CD8-positive, alpha-beta memory T cell (primary cell): ENCODE measurements around the gene SNX15. TPM values are rescaled to one million over a fixed set of nuclear protein-coding genes. Genes with fewer than 3 reads are reported as not detected.
A peak's percentile ranks its signal among the peaks of the same experiment; 100 is the strongest.

Experiments used
- CTCF ChIA-PET: fragments of 350-600 bp; sonication (Branson Sonifier 250); formaldehyde crosslinking; loops from one replicate; lab custom pipeline; 2021; ENCODE audit warnings: antibody characterized with exemption; lab: Charles Lee
- POLR2A ChIA-PET: fragments of 350-600 bp; sonication (Branson Sonifier 250); formaldehyde crosslinking; loops from one replicate; lab custom pipeline; 2021; ENCODE audit warnings: antibody characterized with exemption; lab: Charles Lee
- DNase-seq, 5 donors: peaks; one replicate each; pipeline versions ENCODE4 v3.0.0 to v3.0.0-alpha.2; 2020 to 2022; ENCODE audit warnings: mixed read lengths in 1 of 5
- H3K27ac ChIP-seq: one replicate; pipeline ENCODE4 v1.7.0; 2013; ENCODE audit warnings: low read depth, mild to moderate bottlenecking, low read length, moderate library complexity
- H3K27me3 ChIP-seq: 2 replicates; pipeline ENCODE4 v1.7.0; 2013; ENCODE audit warnings: low read length, mild to moderate bottlenecking; ENCODE audit not compliant: insufficient read depth, poor library complexity, severe bottlenecking
- H3K36me3 ChIP-seq: 2 replicates; pipeline ENCODE4 v1.7.0; 2013; ENCODE audit warnings: mild to moderate bottlenecking, low read length, moderate library complexity; ENCODE audit not compliant: insufficient read depth
- H3K4me1 ChIP-seq: 2 replicates; pipeline ENCODE4 v1.7.0; 2013; ENCODE audit warnings: mild to moderate bottlenecking, low read length, moderate library complexity; ENCODE audit not compliant: insufficient read depth
- H3K4me3 ChIP-seq: 2 replicates; pipeline ENCODE4 v1.7.0; 2013; ENCODE audit warnings: mild to moderate bottlenecking, low read length
- H3K9me3 ChIP-seq: 2 replicates; pipeline ENCODE4 v1.7.0; 2013; ENCODE audit warnings: mild to moderate bottlenecking, low read length
- H3K27ac Mint-ChIP-seq, 8 donors: one replicate each; pipeline ENCODE4 v1.8.0; 2020 to 2021; ENCODE audit warnings: mixed read lengths in 8 of 8, mild to moderate bottlenecking in 6 of 8, inconsistent platforms in 3 of 8, moderate library complexity in 3 of 8
- H3K27me3 Mint-ChIP-seq, 2 donors: one replicate each; pipeline ENCODE4 v1.8.0; 2020 to 2021; ENCODE audit warnings: mixed read lengths in 2 of 2, mild to moderate bottlenecking in 1 of 2, moderate library complexity in 1 of 2
- H3K36me3 Mint-ChIP-seq, 3 donors: one replicate each; pipeline ENCODE4 v1.8.0; 2020 to 2021; ENCODE audit warnings: mixed read lengths in 3 of 3, inconsistent platforms in 1 of 3, mild to moderate bottlenecking in 1 of 3
- H3K4me1 Mint-ChIP-seq, 3 donors: one replicate each; pipeline ENCODE4 v1.8.0; 2020 to 2021; ENCODE audit warnings: mixed read lengths in 3 of 3, inconsistent platforms in 1 of 3, mild to moderate bottlenecking in 1 of 3
- H3K4me3 Mint-ChIP-seq, 7 donors: one replicate each; pipeline ENCODE4 v1.8.0; 2020 to 2021; ENCODE audit warnings: mixed read lengths in 7 of 7, mild to moderate bottlenecking in 6 of 7, moderate library complexity in 4 of 7, inconsistent platforms in 2 of 7
- H3K9me3 Mint-ChIP-seq, 5 donors: one replicate each; pipeline ENCODE4 v1.8.0; 2020 to 2022; ENCODE audit warnings: mixed read lengths in 5 of 5, mild to moderate bottlenecking in 3 of 5, moderate library complexity in 2 of 5, inconsistent platforms in 1 of 5
- polyA plus RNA-seq: library from polyadenylated mRNA; unstranded; fragments of 300-500 nt; fragmentation: Illumina TruSeq; gene quantifications from one replicate; pipeline ENCODE4 v1.2.3, GENCODE V29; 2021
- total RNA-seq, 2 experiments: library from RNA; stranded (reverse); gene quantifications; one replicate each; pipeline ENCODE4 v1.2.3, GENCODE V29; 2021

SNX15 gene
- total and polyA plus RNA-seq, 3 experiments from 2014 or later = 16.4 to 21.6 (median 18.3) TPM

- Mint-ChIP-seq H3K27me3 (peaks cover 0 to 2% of the 10 kb centered on the region in 2 donors), H3K4me3 (no peak overlapping the region), H3K4me1 (peaks cover 23 to 30% (median 28%) of the 10 kb centered on the region in 3 donors), H3K9me3 (no peaks in the 10 kb centered on the region), H3K36me3 (peaks cover 4 to 55% (median 11%) of the 10 kb centered on the region in 3 donors), H3K27ac (peak overlapping the region in 1 of 8 donors; percentile 58)
- H3K27ac ChIP-seq = no peak overlapping the region
- H3K9me3 ChIP-seq = no peaks in the 10 kb centered on the region
- ChIA-PET CTCF (no interaction called here), POLR2A (no interaction called here)
- H3K27me3 ChIP-seq = no peaks in the 10 kb centered on the region
- peaks cover 26% of the 10 kb centered on the region for H3K4me1 ChIP-seq
- no peak overlapping the region for H3K4me3 ChIP-seq
- peaks cover 13% of the 10 kb centered on the region for H3K36me3 ChIP-seq
- no peak for DNase-seq
Observed at GRCh38 chr11:65087827-65088226, 60.6 kb downstream of the SNX15 start.

GRCh38 chr11:65089621-65090020, 62.4 kb downstream of the SNX15 start:
- CTCF ChIA-PET = no interaction called here

More at GRCh38 chr11:65089621-65090020, 62.4 kb downstream of the SNX15 start:
- DNase-seq = no peak
- peak overlapping the region in 2 of 8 donors; percentile 21 to 58 for H3K27ac Mint-ChIP-seq
- no peaks in the 10 kb centered on the region for H3K27me3 Mint-ChIP-seq
- peaks cover 13% of the 10 kb centered on the region for H3K36me3 ChIP-seq
- no peak overlapping the region for H3K4me3 ChIP-seq
- POLR2A ChIA-PET = no interaction called here
- H3K9me3 Mint-ChIP-seq = no peaks in the 10 kb centered on the region
- H3K4me1 Mint-ChIP-seq = peaks cover 12 to 13% (median 13%) of the 10 kb centered on the region in 3 donors
- H3K9me3 ChIP-seq = no peaks in the 10 kb centered on the region
- no peaks in the 10 kb centered on the region for H3K27me3 ChIP-seq
- H3K4me3 Mint-ChIP-seq = peak overlapping the region in 1 of 7 donors; percentile 30
- H3K36me3 Mint-ChIP-seq = peaks cover 4 to 46% (median 10%) of the 10 kb centered on the region in 3 donors
- H3K27ac ChIP-seq = no peak overlapping the region
- peaks cover 18% of the 10 kb centered on the region for H3K4me1 ChIP-seq

Other genes starting within 250 kb of the SNX15 start
- gene SF1, start 248.9 kb upstream of the SNX15 start, total RNA-seq = 100 to 1,000 TPM; 403 to 423 TPM
- 176 TPM for gene SF1, start 248.9 kb upstream of the SNX15 start, polyA plus RNA-seq
- 10 to 100 TPM; 54.8 to 55.3 TPM for gene MAP4K2, start 224.2 kb upstream of the SNX15 start, total RNA-seq
- gene MAP4K2, start 224.2 kb upstream of the SNX15 start, polyA plus RNA-seq = 39.0 TPM
- gene MEN1, start 216.9 kb upstream of the SNX15 start, total RNA-seq = 10 to 100 TPM; 45.8 to 47.7 TPM
- gene MEN1, start 216.9 kb upstream of the SNX15 start, polyA plus RNA-seq = 45.0 TPM
- 1 to 10 TPM in 1 of 2 experiments, under 1 TPM in 1; 0.66 to 2.3 TPM for gene CDC42BPG, start 182.8 kb upstream of the SNX15 start, total RNA-seq
- 0.52 TPM for gene CDC42BPG, start 182.8 kb upstream of the SNX15 start, polyA plus RNA-seq
- 100 to 1,000 TPM; 102 to 110 TPM for gene EHD1, start 148.8 kb upstream of the SNX15 start, total RNA-seq
- gene EHD1, start 148.8 kb upstream of the SNX15 start, polyA plus RNA-seq = 258 TPM
- 10 to 100 TPM; 25.7 to 27.0 TPM for gene ATG2A, start 110.2 kb upstream of the SNX15 start, total RNA-seq
- 7.6 TPM for gene ATG2A, start 110.2 kb upstream of the SNX15 start, polyA plus RNA-seq
- 10 to 100 TPM; 11.2 to 11.7 TPM for gene PPP2R5B, start 102.8 kb upstream of the SNX15 start, total RNA-seq
- gene PPP2R5B, start 102.8 kb upstream of the SNX15 start, polyA plus RNA-seq = 7.8 TPM
- gene GPHA2, start 91.5 kb upstream of the SNX15 start, total RNA-seq = not detected
- gene GPHA2, start 91.5 kb upstream of the SNX15 start, polyA plus RNA-seq = not detected
- gene MAJIN, start 55.3 kb upstream of the SNX15 start, total RNA-seq = not detected
- not detected for gene MAJIN, start 55.3 kb upstream of the SNX15 start, polyA plus RNA-seq
- under 1 TPM in 1 of 2 experiments, not detected in 1; 0.11 TPM for gene BATF2, start 30.5 kb upstream of the SNX15 start, total RNA-seq
- gene BATF2, start 30.5 kb upstream of the SNX15 start, polyA plus RNA-seq = not detected
- 100 to 1,000 TPM; 125 TPM for gene ARL2, start 13.3 kb upstream of the SNX15 start, total RNA-seq
- 99.7 TPM for gene ARL2, start 13.3 kb upstream of the SNX15 start, polyA plus RNA-seq
- 10 to 100 TPM; 24.8 to 27.1 TPM for gene SAC3D1, start 13.8 kb downstream of the SNX15 start, total RNA-seq
- 12.0 TPM for gene SAC3D1, start 13.8 kb downstream of the SNX15 start, polyA plus RNA-seq
- 10 to 100 TPM; 10.8 to 13.3 TPM for gene NAALADL1, start 31.1 kb downstream of the SNX15 start, total RNA-seq
- gene NAALADL1, start 31.1 kb downstream of the SNX15 start, polyA plus RNA-seq = 17.0 TPM
- 10 to 100 TPM; 94.9 to 98.8 TPM for gene CDCA5, start 56.6 kb downstream of the SNX15 start, total RNA-seq
- 0.54 TPM for gene CDCA5, start 56.6 kb downstream of the SNX15 start, polyA plus RNA-seq
- 10 to 100 TPM; 30.8 to 33.5 TPM for gene ZFPL1, start 56.8 kb downstream of the SNX15 start, total RNA-seq
- 24.4 TPM for gene ZFPL1, start 56.8 kb downstream of the SNX15 start, polyA plus RNA-seq
- 100 to 1,000 TPM; 120 to 131 TPM for gene VPS51, start 68.8 kb downstream of the SNX15 start, total RNA-seq
- 99.1 TPM for gene VPS51, start 68.8 kb downstream of the SNX15 start, polyA plus RNA-seq
- 10 to 100 TPM; 17.8 to 17.9 TPM for gene TM7SF2, start 84.4 kb downstream of the SNX15 start, total RNA-seq
- 11.1 TPM for gene TM7SF2, start 84.4 kb downstream of the SNX15 start, polyA plus RNA-seq
- 10 to 100 TPM; 15.2 to 20.1 TPM for gene ZNHIT2, start 90.3 kb downstream of the SNX15 start, total RNA-seq
- gene ZNHIT2, start 90.3 kb downstream of the SNX15 start, polyA plus RNA-seq = 19.8 TPM
- 1,000 to 10,000 TPM; 1,054 to 1,073 TPM for gene FAU, start 94.7 kb downstream of the SNX15 start, total RNA-seq
- gene FAU, start 94.7 kb downstream of the SNX15 start, polyA plus RNA-seq = 904 TPM
- 100 to 1,000 TPM; 117 to 118 TPM for gene MRPL49, start 94.9 kb downstream of the SNX15 start, total RNA-seq
- 81.5 TPM for gene MRPL49, start 94.9 kb downstream of the SNX15 start, polyA plus RNA-seq
- 10 to 100 TPM; 35.1 to 39.7 TPM for gene SYVN1, start 107.1 kb downstream of the SNX15 start, total RNA-seq
- gene SYVN1, start 107.1 kb downstream of the SNX15 start, polyA plus RNA-seq = 19.6 TPM
- not detected for gene SPDYC, start 142.8 kb downstream of the SNX15 start, total RNA-seq
- gene SPDYC, start 142.8 kb downstream of the SNX15 start, polyA plus RNA-seq = not detected
- 10 to 100 TPM; 88.2 to 92.0 TPM for gene CAPN1, start 154.5 kb downstream of the SNX15 start, total RNA-seq
- gene CAPN1, start 154.5 kb downstream of the SNX15 start, polyA plus RNA-seq = 110 TPM
- 10 to 100 TPM; 75.6 to 78.8 TPM for gene POLA2, start 234.5 kb downstream of the SNX15 start, total RNA-seq
- 11.0 TPM for gene POLA2, start 234.5 kb downstream of the SNX15 start, polyA plus RNA-seq